Measurements from ENCODE around the gene RBM6. TPM values are rescaled to one million over a fixed set of nuclear protein-coding genes. Genes with fewer than 3 reads are reported as not detected.
"Not testable (repeated sequence)": the region's sequence is repeated elsewhere in the genome, so short reads cannot be mapped to it uniquely, and the experiment has no call there.

The RBM6 gene
- total RNA-seq, 1 donor from 2014 or later, result 109 TPM

DNA sequence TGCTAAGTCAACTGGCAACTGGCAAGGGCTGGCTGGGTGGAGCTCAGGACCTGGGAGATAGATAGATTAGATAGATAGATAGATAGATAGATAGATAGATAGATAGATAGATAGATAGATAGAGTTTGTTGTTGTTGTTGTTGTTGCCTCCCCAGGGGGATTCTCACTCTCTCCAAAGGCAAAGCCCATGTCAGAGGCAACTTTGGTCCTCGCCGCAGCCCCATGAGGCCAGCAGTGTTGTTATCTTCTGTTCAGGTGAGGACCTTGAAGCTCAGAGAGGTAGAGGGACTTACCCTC, 28.9 kb upstream of the RBM6 start:
- no peaks in the 10 kb centered on the region for H3K9me3 Mint-ChIP-seq
- no peak for DNase-seq (ENCODE audit: extremely low spot score, unreplicated experiment)
- H3K27ac Mint-ChIP-seq, result no peak overlapping the region
- peaks cover 12% of the 10 kb centered on the region for H3K36me3 Mint-ChIP-seq
- peaks cover 22% of the 10 kb centered on the region for H3K27me3 Mint-ChIP-seq
- H3K4me3 Mint-ChIP-seq, result no peak overlapping the region
- no peak for TF ChIP-seq CTCF (conservative IDR thresholded peaks at IDR 0.05)
- peaks cover under 1% of the 10 kb centered on the region for H3K4me1 Mint-ChIP-seq (ENCODE audit: unreplicated experiment)

GRCh38 chr3:49911611-49912010, 28.3 kb upstream of the RBM6 start:
- peaks cover 12% of the 10 kb centered on the region for H3K36me3 Mint-ChIP-seq
- no peak for DNase-seq (ENCODE audit: extremely low spot score, unreplicated experiment)
- no peaks in the 10 kb centered on the region for H3K9me3 Mint-ChIP-seq
- H3K27me3 Mint-ChIP-seq, result peaks cover 22% of the 10 kb centered on the region
- no peak for TF ChIP-seq CTCF (conservative IDR thresholded peaks at IDR 0.05)
- H3K27ac Mint-ChIP-seq, result no peak overlapping the region
- H3K4me3 Mint-ChIP-seq, result no peak overlapping the region
- H3K4me1 Mint-ChIP-seq (ENCODE audit: unreplicated experiment), result no peaks in the 10 kb centered on the region

- no peak for TF ChIP-seq CTCF (conservative IDR thresholded peaks at IDR 0.05)
- Mint-ChIP-seq H3K36me3 (peaks cover 12% of the 10 kb centered on the region), H3K27me3 (peaks cover 22% of the 10 kb centered on the region), H3K4me1 (ENCODE audit: unreplicated experiment) (no peaks in the 10 kb centered on the region), H3K4me3 (no peak overlapping the region), H3K9me3 (no peaks in the 10 kb centered on the region), H3K27ac (no peak overlapping the region)
- no peak for DNase-seq (ENCODE audit: extremely low spot score, unreplicated experiment)
These were observed 27.1 kb upstream of the RBM6 start for GRCh38 chr3:49912881-49913281.

GRCh38 chr3:49914906-49915305, 25.0 kb upstream of the RBM6 start:
- no peak for TF ChIP-seq CTCF (conservative IDR thresholded peaks at IDR 0.05)
- Mint-ChIP-seq H3K9me3 (no peaks in the 10 kb centered on the region), H3K27ac (no peak overlapping the region), H3K4me1 (ENCODE audit: unreplicated experiment) (no peaks in the 10 kb centered on the region), H3K36me3 (peaks cover 12% of the 10 kb centered on the region), H3K4me3 (no peak overlapping the region), H3K27me3 (peaks cover 17% of the 10 kb centered on the region)
- DNase-seq (ENCODE audit: extremely low spot score, unreplicated experiment), result no peak

DNA sequence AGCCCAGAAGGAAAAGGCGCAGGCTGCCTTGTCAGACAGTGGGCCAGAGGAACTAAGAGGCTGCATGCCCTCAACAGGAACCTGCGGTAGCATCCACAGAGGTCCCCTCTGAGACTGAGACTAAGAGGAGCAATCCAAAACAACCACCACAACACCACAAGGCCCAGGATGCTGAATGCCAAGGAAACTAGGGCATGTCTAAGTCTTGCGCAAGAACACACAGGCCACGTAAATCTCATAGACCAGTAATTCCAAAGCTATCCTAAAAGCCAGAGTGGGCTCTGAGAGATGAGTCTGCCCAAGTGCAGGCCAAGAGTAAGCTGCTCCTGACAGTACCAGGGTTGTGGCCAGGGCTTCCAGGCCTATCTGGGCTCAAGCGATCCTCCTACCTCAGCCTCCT, 23.3 kb upstream of the RBM6 start:
- no peak for TF ChIP-seq CTCF (conservative IDR thresholded peaks at IDR 0.05)
- H3K4me3 Mint-ChIP-seq, result no peak overlapping the region
- H3K9me3 Mint-ChIP-seq, result no peaks in the 10 kb centered on the region
- DNase-seq (ENCODE audit: extremely low spot score, unreplicated experiment), result no peak
- no peaks in the 10 kb centered on the region for H3K4me1 Mint-ChIP-seq (ENCODE audit: unreplicated experiment)
- no peak overlapping the region for H3K27ac Mint-ChIP-seq
- peaks cover 13% of the 10 kb centered on the region for H3K36me3 Mint-ChIP-seq
- H3K27me3 Mint-ChIP-seq, result peaks cover 6% of the 10 kb centered on the region

- not testable (repeated sequence) for H3K27me3 Mint-ChIP-seq; DNase-seq (ENCODE audit: extremely low spot score, unreplicated experiment); H3K4me1 Mint-ChIP-seq (ENCODE audit: unreplicated experiment); H3K4me3 Mint-ChIP-seq; H3K9me3 Mint-ChIP-seq; H3K27ac Mint-ChIP-seq; H3K36me3 Mint-ChIP-seq
These were observed 22.0 kb upstream of the RBM6 start for GRCh38 chr3:49917806-49918590.

Measured in type B pancreatic cell (in vitro differentiated cells).